NCI-H1092 treated with DMSO at 0.1 percent for 48 hours (cell line): ENCODE results near the gene AGAP1.
A peak's percentile ranks its signal among the peaks of the same experiment; 100 is the strongest.

Source experiments
- DNase-seq: peaks from one replicate; lab custom pipeline; 2025; lab: John Stamatoyannopoulos, UW

The AGAP1 gene

GRCh38 chr2:235533198-235533597 lies 39.4 kb downstream of the AGAP1 start:
- DNase-seq = no peak

- DNase-seq = peak; percentile 51
Measured at GRCh38 chr2:235533616-235534385, 40.0 kb downstream of the AGAP1 start.

DNA sequence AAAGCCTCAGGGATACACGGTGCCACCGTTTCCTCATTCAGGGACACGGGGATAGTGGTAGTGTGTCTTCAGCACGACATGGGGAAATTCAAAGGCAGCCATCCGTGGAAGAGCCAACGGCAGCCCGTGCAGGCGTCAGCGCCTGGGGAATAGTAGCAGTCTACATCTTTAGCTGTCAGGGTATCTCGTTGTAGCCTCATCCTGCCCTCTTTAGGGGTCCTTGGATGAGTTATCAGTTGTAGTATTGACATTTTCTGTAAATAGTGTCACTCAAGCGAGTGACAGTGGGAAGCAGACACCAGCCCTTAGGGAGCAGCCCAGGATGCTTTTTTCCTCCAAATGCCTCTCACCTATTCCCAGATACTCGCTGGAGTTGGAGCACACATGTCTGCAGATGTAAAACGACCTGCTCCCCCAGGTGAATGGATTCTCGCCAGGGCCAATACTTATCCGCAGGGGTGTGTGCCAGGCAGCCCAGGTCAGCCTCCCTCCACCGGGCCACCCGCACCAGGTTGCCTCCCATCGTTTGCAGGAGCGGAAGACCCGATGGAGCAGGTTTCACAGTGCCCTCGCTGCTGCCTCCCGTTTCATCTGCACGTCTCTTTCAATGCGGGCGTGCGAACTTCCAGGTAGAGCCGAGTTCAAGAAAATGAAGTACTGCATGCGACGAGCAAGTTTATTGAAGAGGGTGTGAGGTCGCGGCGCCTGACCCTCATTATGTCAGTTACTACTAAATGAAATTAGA lies 41.0 kb downstream of the AGAP1 start:
- no peak for DNase-seq

GRCh38 chr2:235535423-235536130 lies 41.7 kb downstream of the AGAP1 start:
- no peak for DNase-seq

DNA sequence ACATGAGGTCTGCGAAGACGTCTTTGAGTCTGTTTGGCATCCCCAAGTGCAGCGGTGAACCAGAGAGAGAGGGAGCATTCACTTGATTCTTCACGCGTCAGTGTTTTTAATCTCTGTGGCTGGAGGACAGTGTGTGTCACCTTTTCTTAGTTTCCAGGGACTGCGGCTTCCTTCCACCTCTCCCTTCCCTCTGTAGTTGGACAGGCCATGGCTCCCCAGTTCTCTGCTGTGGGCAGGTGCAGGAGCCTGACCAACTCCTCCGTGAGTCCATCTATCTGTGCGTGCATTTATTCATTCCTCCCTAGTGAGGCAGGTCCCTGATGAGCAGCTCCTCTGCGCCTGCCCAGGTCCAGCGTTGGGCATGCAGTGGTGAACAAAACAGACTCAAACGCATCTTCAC lies 42.9 kb downstream of the AGAP1 start:
- no peak for DNase-seq

DNA sequence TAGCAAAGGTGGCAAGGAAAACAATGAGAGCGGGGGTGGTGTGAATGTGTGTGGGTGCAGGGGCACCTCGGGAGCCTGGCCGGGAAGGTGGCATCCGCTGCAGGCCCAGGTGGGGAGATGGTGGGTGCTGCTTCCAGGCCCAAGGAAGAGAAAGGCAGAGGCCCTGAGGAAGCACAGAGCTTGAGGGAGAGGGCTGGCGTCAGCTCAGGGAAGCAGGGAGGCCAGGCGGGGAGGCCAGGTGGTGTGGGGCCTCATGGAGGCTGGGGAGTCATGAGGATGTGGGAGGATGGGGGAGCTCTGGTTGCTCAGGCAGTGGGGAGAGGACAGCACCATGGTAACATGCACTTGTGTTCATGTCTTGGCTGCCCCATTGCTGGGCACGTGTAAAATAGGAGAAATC lies 43.3 kb downstream of the AGAP1 start:
- DNase-seq = no peak

DNA sequence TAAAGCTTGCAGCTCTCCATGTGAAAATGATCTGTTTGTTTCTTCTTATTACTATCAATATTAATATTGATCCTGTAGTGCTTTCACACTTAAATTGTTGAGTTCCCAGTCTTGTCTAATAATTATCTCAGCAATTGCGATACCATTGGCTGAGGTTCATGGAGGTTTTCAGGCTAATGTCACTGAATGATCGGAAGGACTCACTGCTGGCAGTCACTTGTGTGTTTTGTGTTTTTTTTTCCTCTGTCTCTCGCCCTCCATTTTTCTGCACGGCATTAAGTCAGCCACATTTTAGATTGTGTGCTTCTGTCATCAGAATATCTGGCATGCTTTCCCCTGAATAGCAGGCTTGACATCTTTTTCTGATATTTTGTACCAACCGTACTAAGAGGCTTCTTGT lies 43.7 kb downstream of the AGAP1 start:
- no peak for DNase-seq

- DNase-seq = no peak
Measured at GRCh38 chr2:235538144-235538639, 44.3 kb downstream of the AGAP1 start.

GRCh38 chr2:235538981-235539380 lies 45.1 kb downstream of the AGAP1 start:
- DNase-seq = no peak

DNA sequence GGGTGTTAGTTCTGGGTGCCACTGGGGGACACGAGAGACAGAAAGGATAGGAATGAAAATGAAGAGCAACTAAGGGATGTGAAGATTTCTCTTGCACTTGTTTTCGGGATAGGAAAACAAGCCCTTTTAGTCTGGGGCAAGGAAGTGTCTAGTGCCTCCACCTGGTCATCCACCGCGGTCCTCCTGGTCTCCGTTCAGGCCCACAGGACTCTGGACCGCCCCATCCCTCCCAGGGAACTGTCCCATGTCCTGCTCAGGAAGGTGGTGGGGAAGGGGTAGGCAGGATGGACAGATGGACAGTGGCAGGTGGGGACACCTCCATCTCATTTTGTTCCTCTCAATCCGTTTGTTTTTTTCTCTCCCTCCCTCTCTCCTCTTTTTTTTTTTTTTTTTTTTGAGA lies 45.9 kb downstream of the AGAP1 start:
- no peak for DNase-seq

DNA sequence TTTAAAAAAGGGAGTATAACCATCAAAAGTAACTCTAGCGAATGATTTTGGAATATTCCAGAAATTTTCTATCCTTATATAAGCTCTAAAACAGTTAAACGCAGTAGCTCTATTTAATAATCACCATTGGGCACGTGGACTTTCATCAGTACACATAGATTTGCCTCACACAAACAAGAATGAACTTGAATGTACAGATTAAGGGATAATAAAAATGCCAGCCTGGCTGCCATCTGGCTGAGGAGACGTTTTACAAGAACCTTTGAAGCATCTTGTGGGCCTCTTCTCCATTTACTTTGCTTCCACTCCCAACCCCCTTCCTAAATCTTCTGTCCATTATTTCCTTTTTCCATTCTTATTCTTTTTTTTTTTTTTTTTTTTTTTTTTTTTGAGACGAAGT lies 47.2 kb downstream of the AGAP1 start:
- no peak for DNase-seq

DNA sequence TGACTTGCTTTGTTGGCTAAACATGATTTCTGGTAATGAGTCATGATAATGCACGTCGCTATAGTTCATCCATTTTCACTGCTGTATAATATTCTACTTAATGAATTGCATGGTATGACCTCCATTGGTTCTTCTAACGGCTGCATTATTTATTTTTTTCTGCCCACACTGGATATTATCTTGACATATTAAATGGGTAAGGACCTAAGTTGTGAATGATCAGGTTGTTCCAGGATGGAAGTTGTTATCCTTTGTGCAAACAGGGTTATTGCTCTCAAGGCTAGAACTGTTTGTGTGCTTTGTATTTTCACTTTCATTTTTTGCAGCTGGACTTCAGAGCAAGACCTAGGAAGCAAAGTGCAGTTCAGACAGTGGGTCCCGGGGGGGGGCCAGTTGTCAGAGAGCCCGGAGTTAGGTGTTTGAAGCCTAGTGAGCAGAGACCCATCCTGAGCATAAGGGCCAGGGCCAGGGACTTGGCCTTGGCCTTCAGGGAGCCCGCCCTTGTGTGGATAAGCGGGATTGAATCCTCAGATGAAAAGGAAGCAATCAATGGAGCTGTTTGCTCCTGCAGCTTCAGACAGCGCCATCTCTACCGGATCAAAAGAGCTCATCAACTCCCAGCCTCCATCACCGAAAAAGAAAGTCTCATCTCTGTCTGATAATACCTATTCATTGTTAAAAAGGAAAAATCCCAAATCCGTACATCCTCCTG lies 48.2 kb downstream of the AGAP1 start:
- DNase-seq = no peak

GRCh38 chr2:235542733-235543127 lies 48.9 kb downstream of the AGAP1 start:
- DNase-seq = no peak

DNA sequence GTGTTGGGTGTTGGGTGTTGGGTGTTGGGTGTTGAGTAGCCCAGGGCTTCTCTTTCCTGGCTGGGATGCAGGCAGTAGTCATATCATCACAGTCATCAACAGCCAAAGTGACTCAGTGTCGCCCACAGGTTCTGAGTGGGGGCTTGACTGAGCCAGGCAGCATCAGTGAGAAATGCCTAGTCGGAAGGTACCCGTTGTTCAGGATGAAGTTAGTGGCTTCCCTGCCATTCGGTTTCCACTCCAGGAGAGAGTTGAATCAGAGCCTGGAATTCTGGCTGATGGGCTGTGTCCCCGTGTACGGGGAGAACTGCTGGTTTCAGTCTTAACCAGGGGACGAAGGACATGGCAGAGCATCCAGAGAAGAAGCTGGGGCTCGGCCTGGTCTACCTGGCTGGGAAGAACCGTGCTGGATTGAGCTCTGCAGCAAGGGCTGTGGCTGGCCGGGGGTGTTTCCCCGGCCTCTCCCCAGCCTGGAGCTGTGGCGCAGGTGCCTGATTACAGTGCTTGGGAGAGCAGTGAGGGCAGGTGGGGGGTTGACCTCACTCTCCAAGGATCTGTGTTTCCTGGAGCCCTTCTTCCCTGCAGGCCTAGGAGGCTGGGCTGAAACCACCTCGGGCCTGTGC lies 49.4 kb downstream of the AGAP1 start:
- no peak for DNase-seq

- no peak for DNase-seq
Measured at GRCh38 chr2:235543851-235544688, 50.2 kb downstream of the AGAP1 start.

DNA sequence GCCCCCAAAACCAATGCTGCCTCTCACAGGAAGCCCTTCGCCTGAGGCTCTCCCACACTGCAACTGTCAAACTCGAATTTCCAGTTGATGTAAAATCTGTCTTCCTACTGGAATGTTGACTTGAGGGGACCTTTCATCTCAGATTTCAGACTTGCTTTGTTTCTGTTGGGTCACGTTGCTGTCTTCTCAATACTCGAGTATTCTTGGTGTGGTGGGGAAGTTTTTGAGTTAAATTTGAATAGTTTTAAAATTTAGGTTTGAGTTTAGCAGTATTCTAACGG lies 50.8 kb downstream of the AGAP1 start:
- no peak for DNase-seq

DNA sequence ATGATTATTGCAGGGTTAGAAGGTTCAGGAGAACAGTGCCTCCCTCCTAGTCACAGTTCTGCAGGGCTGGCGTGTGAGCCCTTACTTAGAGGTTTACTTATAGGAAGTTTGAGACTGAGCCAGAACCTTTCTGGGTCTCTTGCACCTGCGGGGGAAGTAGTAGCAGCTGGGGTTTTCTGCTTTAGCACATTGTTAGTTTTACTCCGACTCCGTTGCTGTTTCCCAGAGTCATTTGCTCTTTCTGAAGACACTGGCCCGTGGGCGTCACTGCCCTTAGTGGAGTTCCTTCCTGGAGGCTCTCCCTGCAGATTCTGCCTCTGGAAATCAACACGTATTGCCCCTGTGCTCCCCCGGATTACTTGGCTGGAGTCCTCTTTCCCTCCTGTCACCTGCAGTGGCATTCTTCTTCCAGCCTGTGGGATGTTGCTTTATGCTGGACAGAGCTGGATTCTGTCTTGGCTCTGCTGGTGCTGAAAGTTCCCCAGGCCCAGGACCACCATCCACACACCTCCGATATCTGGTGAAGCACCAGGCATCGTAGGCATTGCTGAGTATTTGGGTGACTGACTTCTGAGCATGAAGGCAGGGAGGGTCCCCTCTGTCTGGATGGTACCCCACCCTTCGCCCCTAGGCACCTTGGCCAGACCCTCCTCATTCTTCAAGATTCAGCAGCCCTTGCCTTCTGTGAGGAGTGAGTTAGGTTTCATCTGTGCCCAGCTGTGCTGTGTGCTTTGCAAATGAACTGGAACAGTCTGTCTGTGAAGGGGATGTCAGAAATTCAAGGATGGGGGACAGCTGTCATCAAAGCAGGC lies 51.7 kb downstream of the AGAP1 start:
- DNase-seq = no peak

DNA sequence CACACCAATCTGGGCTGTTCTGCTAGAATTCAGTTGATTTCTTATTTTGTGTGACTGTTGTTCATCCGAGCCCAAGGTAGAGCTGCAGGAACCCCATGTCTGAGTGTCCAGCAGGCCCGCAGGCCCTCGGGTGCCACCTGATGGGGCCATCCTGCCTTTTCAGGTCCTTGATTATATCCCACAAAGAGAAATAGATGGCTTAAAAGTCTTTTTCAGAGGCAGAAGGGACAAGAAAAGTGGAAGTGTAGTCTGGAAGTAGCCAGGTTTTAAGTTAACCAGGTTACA lies 52.2 kb downstream of the AGAP1 start:
- no peak for DNase-seq

GRCh38 chr2:235546436-235546835 lies 52.6 kb downstream of the AGAP1 start:
- DNase-seq = no peak

GRCh38 chr2:235549735-235550377 lies 56.0 kb downstream of the AGAP1 start:
- no peak for DNase-seq
